ENCODE measurements around the gene TM4SF5. TPM values are rescaled to one million over a fixed set of nuclear protein-coding genes. Genes with fewer than 3 reads are reported as not detected.
"Not testable (repeated sequence)": the region's sequence is repeated elsewhere in the genome, so short reads cannot be mapped to it uniquely, and the experiment has no call there.

Gene TM4SF5
- total RNA-seq, 1 donor from 2014 or later = not detected

DNA sequence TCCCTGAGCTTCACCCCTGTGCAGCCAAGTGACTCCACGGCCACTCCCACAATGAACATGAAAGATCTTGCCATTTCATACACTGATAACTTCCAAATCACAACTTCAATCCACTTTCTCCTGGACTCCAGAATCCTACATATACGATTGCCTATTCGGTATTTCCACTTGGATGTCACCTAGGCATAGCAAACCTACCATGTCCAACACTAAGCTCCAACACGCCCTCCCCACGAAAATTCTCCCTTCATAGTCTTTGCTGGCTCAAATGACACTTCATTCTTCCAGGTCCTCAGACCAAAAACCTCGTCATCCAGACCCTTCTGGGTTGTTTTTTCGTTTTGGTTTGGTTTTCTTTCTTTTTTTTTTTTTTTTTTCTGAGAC is 19.0 kb downstream of the TM4SF5 start:
- no peak for DNase-seq

DNA sequence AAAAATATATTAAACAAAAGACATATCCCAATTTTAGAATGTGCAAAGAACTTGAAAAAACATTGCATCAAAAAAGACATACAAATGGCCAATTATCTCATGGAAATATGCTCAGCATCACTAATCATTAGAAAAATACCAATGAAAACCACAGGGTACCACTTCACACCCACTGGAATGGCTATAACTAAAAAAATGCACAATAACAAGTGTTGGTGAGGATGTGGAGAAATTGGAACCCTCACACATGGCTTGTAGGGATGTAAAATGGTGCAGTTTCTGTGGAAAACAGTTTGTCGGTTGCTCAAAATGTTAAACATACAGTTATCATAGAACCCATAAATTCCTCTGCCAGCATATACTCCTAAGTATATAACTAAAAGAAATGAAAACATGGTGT is 23.5 kb downstream of the TM4SF5 start:
- DNase-seq = no peak

DNA sequence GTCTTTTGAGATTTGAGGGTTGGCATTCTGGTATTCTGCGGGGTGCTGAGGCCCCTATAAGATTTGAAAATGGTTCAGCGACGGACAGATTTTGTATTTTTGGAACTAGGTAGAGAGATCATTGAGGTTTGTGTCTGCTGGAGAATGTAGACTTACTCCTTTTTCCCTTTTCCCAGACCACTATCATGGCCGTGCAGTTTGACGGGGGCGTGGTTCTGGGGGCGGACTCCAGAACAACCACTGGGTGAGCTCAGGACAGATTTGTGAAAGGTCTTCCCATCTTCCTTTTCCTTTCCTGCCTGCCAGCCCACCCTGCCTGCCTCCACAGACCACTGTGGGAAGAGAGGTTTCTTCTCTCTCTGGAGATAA is 24.9 kb downstream of the TM4SF5 start:
- DNase-seq = peak; percentile 65

DNA sequence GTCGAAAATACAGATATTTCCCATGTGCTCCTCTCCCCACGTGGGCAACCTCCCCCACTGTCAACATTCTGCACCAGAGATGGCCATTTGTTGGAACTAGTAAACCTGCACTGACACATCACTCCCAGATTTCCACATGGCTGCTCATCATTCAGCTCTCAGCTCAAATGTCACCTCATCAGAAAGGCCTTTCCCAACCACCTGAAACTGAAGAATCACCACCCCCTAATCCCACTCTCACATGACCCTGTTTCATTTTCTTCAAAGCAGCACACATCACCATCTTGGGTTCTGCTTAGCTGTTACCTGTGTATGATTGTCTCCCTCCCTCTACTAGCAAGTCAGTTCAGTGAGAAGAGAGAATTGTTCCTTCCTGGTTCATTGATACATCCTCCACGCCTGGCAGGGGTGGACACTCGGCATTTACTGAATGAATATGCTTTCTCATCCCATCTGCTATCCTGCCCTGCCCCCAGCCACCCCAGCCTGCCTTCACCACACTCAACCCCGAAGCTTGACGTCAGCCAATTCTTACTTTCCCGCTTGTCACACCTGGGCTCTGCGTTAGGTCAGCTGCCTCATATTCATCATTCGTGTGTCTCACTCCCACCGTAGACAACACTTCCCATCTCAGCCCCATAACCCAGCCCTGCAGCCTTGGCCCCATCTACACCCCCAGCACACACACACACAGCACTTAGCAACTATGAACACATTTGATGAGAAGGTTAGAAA is 28.9 kb downstream of the TM4SF5 start:
- DNase-seq = no peak

DNA sequence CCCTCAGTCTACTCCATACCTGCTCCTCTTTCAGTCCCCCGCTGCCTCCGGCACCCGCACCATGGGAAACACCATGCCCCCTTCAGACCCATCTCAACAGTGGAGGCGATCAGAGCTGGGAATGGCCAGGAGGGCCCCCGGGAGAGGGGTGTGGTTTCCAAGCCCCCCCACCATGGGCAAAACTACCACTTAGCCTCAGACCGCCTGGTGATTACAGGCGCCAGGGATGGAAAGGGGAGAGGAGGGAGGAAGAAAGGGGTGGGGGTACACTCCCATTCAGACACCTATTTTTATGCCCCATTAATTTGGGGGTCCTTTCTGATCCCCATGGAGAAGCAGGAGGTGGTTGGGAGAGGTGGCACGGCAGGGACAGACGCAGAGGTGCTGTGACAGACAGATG is 30.5 kb downstream of the TM4SF5 start, which contains the start of gene C17orf114:
Gene C17orf114, minus strand, starts transcription at position 101 of the 400 bp plus-strand sequence.
- no peak for DNase-seq

DNA sequence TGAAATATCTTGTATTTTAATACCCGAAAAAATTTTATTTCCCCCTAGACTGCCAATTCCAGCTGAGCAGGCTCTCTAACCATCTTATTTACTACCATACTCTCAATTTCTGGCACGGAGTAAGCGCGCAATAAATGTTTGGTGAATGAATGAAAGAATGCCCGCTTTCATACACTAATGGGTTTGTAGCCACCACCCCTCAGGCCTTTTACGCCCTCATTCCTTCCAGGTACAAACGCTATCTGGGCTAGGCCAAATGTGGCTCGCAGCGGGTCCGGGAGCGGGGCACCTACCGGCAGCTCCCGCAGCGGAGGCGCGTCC is 34.7 kb downstream of the TM4SF5 start:
- DNase-seq = no peak

DNA sequence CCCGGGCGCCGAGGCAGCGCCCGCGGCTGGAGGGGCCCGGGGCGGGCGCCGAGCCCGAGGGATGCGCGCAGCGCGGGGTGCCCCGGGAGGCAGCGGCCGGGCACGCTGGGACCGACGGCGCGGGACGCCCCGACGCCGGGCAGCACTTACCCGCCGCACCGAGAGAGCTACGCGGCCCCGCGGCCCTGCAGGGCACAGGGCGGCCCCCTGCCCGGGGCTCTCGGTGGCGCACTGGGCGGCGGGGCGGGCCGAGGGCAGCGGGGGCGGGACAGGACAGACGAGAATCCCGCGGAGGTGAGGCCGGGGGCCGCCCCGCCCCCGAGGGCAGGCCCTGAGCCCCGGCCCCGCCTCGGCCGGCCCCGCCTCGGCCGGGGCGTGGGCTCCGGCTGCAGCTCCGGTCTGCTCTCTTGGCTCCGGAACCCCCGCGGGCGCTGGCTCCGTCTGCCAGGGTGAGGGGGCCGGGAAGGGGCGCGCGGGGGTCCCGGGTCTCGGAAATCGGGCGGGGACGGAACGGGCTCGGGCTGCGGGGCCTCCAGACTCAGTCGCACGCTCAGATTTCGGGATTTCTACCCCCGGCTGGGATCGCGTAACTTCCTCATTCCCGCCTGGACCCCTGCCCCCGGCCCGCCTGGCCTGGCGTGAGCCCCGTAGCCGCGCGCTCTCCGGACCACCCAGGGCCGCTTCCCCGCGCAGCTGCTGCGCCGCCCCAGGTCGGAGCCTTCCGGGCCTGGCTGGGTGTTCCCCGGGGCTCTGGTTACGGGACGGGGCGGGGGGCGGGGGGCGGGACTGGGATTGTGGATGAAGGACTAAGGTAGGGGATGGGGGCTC is 35.3 kb downstream of the TM4SF5 start, which contains the start of gene PLD2:
Gene PLD2, plus strand, starts transcription at position 376 of the 828 bp plus-strand sequence. CDS start 621 bp downstream, outside the sequence.
- DNase-seq = peak; percentile 82

DNA sequence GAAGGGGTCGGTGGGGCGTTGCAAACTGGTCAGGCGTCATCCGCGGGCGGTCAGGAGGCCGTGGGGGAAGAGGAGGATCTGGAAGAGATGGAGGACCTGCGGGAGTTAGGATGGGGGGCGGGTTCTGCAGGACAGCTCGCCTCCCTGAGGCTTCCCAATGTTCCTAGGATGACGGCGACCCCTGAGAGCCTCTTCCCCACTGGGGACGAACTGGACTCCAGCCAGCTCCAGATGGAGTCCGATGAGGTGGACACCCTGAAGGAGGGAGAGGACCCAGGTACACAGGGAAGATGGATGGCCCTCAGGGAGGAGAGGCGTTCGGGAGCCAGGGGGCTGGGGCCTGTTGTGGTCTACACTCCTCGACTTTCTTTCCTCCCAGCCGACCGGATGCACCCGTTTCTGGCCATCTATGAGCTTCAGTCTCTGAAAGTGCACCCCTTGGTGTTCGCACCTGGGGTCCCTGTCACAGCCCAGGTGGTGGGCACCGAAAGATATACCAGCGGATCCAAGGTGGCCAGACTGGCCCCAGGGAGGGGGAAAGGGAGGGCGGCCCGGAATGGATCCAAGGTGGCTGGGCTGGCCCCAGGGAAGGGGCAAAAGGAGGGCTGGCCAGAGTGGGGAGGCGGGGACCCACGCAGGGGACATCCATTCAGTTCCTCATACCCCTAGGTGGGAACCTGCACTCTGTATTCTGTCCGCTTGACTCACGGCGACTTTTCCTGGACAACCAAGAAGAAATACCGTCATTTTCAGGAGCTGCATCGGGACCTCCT is 36.1 kb downstream of the TM4SF5 start:
- no peak for DNase-seq

DNA sequence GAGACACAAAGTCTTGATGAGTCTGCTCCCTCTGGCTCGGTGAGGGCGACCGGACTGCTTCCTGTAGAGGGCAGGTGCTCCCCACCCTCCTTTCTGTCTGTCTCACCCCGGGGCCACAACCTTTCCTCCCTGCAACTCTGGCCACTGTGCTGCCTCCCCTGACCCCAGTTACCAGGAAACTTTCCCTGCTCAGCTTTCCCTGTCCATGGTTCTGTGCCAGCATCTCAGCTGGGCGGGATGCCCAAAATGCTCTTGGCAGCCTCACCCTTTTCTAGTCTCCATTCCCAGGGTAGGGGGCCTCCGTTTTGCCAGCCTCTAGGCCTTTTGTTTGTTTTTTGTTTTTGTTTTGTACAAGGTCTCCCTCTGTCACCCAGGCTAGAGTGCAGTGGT is 36.7 kb downstream of the TM4SF5 start:
- no peak for DNase-seq

DNA sequence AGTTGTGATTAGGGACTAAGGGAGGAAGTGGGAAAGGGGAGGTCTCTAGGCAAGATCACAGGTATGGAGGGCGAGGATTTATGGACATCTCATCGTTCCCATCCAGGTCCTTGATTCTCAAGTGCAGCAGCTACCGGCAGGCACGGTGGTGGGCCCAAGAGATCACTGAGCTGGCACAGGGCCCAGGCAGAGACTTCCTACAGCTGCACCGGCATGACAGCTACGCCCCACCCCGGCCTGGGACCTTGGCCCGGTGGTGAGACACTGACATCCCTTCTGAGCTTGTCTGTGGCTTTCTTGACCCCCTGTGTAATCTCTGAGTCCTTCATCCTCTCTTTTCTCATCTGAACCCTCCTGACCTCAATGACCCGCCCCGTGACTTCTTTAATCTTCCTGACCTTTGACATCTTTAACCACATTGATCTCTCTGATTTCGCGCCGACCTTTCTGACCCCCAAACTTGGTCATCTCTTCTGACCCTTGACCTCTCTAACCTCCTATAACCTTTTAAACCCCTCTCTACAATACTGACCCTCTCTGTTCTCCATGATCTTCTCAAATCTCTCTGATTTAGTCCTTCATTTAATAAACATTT is 39.1 kb downstream of the TM4SF5 start:
- no peak for DNase-seq

DNA sequence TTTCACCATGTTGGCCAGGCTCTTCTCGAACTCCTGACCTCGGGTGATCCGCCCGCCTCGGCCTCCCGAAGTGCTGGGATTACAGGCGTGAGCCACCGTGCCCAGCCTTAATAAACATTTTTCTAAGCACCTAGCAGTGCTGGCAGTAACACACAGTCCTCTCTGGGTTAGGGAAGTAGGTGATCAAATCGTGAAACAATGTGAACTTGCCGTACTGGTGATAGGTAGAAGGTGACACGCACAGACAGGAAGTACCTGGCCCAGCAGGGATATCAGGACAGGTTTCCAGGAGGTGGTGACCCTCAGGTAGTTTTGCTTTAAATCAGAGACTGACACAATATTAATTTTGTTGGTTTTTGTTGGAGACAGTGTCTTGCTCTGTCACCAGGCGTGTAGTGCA is 39.8 kb downstream of the TM4SF5 start:
- no peak for DNase-seq

DNA sequence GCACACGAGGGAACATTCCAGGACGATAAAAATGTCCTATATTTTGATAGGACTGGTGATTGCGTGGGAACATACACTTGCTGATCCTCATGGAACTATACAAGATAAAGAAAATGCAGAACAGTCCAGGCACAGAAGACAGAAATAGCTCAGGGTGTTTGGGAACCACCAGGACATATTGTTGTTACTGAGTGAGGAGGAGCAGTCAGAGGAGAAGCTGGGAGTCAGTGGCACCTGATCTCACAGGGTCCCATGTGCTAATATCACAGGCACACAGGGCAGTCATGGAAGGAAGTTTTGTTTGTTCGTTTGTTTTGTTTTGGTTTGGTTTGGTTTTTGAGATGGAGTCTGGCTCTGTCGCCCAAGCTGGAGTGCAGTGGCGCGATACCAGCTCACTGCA is 41.0 kb downstream of the TM4SF5 start:
- DNase-seq = no peak

DNA sequence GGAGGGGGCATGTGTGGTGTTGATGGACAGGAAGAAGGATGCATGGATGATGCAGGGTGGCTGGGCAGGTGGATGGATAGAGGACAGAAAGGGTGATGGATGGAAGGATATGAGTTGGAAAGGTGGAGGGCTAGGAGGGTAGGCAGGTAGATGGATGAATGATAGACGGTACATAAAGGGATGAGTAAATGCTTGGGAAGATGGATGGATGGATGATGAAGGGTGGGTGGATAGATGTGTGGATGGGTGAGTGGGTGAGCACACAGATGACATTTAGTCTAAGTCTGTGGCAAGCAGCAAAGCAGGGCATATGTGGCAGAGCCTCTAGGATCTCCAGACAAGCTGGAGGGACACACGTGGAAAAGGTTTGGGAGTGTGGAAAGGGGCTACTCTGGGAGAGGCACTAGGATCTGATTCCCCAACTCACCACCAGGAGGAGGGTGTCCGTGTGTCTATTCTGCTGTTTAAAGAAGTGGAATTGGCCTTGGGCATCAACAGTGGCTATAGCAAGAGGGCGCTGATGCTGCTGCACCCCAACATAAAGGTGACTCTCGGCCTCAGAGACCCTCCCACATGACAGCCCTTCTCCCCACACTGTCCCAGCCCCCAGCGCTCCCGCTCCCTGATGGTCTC is 43.5 kb downstream of the TM4SF5 start:
- DNase-seq = peak; percentile 48

DNA sequence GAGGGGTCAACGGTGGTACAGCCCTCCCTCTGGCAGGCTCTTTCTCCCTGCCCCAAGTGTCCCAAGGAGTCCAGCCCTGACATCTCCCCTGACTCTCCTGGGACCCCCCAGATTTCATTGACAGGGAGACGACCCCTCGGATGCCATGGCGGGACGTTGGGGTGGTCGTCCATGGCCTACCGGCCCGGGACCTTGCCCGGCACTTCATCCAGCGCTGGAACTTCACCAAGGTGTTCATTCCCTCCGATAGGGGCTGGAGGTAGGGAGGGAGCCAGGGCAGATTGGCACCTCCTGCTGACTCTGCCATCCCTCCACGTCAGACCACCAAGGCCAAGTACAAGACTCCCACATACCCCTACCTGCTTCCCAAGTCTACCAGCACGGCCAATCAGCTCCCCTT is 45.1 kb downstream of the TM4SF5 start:
- no peak for DNase-seq

DNA sequence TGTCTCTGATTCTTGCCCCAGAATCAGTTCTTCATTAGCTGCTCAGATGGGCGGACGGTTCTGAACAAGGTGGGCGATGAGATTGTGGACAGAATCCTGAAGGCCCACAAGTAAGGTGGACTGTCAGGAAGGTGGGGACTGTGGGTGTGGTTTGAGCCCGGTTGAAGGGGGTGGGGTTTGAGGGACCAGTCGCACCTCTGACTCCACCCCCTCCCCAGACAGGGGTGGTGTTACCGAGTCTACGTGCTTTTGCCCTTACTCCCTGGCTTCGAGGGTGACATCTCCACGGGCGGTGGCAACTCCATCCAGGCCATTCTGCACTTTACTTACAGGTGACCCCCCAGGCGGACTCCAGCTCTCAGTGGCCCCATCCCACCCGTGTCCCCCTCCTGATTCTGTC is 46.6 kb downstream of the TM4SF5 start:
- no peak for DNase-seq

DNA sequence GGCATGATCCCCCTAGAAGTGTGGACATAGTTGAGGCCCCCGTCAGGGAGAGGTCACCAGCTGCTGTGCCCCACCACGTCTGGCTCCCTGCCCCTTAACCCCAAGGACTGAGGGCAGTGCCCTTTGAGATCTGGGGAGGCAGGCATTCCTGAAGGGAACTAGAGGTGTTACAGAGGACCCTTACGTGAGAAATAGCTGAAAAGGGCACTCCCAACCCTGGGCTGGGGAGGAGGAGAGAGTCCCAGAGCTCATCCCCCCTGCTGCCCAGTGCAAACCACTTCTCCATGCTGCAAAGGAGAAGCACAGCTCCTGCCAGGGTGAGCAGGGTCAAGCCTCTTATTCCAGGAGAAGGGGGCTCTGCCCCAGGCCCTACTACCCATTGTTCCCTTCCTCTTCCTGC is 51.1 kb downstream of the TM4SF5 start:
- DNase-seq = no peak

DNA sequence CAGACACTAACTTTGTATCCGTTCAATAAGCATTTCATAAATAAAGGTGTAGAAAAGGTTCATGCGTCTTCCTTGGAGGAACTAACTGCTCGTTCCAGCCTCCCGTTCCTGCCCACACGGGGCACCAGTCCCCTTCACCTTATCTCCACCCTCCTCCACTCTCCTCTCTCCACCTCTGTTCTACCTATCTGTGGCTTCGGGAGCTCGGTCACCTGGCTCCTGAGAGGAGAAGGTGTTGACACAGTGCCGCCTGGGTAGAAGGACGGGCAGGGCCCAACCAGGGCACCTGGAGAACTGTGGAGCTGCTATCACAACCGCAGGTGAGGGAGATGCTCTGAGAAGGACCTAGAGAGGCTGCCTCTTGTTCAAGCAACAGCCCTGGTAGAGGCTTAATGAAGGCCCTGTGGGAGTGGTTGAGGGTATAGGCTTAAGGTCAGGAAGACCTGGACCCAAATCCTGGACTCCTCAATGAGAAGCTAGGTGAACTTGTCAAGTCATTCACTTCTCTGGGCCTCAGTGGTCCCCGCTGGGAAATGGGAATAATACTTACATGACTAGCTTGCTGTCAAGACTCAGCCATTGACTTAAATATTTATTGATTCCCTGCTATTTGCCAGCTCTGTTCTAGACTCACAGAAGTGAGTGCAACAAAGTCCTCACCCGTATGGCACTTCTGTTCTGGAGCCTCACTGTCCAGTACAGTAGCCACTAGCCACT is 51.8 kb downstream of the TM4SF5 start:
- DNase-seq = no peak

DNA sequence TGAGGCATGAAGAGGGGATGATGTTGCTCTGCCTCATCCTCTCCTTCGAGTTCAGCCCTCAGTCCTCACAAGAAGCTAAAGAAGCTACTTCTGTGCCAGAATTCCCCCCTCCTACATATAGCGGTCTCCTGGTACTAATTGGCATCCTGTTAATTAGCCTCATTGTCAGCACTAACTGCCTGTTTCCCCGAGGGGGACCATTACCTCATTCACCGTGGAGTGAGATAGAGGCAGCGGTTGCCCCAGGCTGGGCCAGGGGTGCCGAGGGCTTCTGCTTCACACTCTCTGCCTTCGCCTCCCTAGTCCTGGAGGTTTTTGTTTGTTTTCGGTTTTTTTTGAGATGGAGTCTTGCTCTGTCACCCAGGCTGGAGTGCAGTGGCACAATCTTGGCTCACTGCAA is 55.7 kb downstream of the TM4SF5 start:
- no peak for DNase-seq

DNA sequence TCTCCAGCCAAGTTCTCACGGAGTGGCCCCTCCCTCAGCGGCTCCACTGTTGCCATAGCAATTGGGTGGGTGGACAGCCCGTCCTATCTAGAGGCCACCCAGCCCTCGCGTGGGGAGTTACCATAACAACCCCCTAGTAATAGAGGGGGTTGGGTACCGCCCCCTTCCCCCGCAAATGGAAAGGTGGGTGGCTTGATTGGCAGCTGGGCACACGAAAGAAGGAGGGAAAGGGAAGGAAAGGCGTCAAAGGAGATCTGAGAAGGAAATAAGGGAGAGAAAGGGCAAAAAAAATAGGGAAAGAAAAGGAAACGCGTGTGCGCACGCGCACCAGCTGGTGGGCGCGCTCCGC is 61.1 kb downstream of the TM4SF5 start:
- DNase-seq = not testable (repeated sequence)

Data from dermis blood vessel endothelial cell (primary cell).